ENCODE results near the gene NGEF. TPM values are rescaled to one million over a fixed set of nuclear protein-coding genes. Genes with fewer than 3 reads are reported as not detected.

The NGEF gene
- polyA plus RNA-seq, 3 donors, result not detected

DNA sequence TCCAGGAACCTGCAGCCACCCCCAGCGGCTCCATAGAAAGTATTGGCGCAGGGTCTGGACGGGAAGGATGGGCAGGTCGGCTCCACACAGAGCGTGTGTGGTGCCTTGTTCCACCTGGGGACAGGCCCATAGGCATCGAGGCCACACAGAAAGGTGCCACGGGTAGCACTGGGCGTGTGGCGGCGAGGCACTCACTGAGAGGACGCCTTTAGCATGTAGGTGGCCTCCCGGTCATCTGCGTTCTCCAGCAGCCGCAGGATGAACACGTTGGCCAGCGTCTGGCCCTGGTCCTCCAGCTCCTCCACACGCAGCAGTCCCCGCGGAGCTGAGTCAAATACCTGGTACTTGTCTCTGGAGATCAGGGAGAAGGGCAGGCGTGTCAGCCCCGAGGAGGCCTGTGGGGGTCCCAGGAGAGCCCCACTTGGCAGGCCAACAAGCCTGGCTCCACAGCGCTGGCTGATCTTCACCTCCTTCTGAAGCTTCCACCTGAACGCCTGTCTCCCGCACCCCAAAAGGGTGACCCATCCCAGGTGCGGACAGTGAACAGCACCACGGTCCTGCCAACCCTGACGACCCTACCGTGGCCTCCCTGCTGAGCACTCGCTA, 129.8 kb downstream of the NGEF start:
- H3K27me3 Mint-ChIP-seq (ENCODE audit: low read depth in 3 of 3), result peaks cover 4 to 14% (median 5%) of the 10 kb centered on the region in 3 donors
- H3K4me1 ChIP-seq (ENCODE audit: control insufficient read depth in 1 of 2, insufficient read depth in 2 of 2, low read length in 2 of 2), result no peaks in the 10 kb centered on the region
- H3K36me3 Mint-ChIP-seq, result no peaks in the 10 kb centered on the region
- H3K27ac ChIP-seq (ENCODE audit: low read depth in 1 of 2, low read length in 2 of 2), result no peak overlapping the region
- H3K4me3 ChIP-seq (replicated peaks in 1 of 3; ENCODE audit: low read depth in 2 of 3, low read length in 3 of 3), result no peak overlapping the region
- H3K4me1 Mint-ChIP-seq, result no peaks in the 10 kb centered on the region
- WGBS (ENCODE audit: insufficient coverage), result 96% methylated on average over 29 of the region's 29 CpGs
- H2AFZ ChIP-seq (ENCODE audit: insufficient read depth, low read depth, low read length, poor library complexity, severe bottlenecking), result no peak overlapping the region
- no peak overlapping the region for H3K27ac Mint-ChIP-seq
- intact Hi-C loops (cut with micrococcal nuclease), result no loop called here
- DNase-seq, result no peak
- H3K36me3 ChIP-seq (replicated peaks in 1 of 2; ENCODE audit: control insufficient read depth in 1 of 2, insufficient read depth in 2 of 2, low read length in 2 of 2), result no peaks in the 10 kb centered on the region
- no peaks in the 10 kb centered on the region for H4K20me1 ChIP-seq (ENCODE audit: insufficient read depth, low read length)
- no peaks in the 10 kb centered on the region for H3K79me2 ChIP-seq (ENCODE audit: insufficient read depth, low read length)
- H3K9ac ChIP-seq (ENCODE audit: insufficient read depth, low read length, poor library complexity, severe bottlenecking), result no peak overlapping the region
- H3K4me3 Mint-ChIP-seq, result no peak overlapping the region
- TF ChIP-seq, protein P1, sequence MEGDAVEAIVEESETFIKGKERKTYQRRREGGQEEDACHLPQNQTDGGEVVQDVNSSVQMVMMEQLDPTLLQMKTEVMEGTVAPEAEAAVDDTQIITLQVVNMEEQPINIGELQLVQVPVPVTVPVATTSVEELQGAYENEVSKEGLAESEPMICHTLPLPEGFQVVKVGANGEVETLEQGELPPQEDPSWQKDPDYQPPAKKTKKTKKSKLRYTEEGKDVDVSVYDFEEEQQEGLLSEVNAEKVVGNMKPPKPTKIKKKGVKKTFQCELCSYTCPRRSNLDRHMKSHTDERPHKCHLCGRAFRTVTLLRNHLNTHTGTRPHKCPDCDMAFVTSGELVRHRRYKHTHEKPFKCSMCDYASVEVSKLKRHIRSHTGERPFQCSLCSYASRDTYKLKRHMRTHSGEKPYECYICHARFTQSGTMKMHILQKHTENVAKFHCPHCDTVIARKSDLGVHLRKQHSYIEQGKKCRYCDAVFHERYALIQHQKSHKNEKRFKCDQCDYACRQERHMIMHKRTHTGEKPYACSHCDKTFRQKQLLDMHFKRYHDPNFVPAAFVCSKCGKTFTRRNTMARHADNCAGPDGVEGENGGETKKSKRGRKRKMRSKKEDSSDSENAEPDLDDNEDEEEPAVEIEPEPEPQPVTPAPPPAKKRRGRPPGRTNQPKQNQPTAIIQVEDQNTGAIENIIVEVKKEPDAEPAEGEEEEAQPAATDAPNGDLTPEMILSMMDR (IDR thresholded peaks at IDR 0.05), result no peak
- H3K27me3 ChIP-seq (ENCODE audit: control insufficient read depth in 2 of 2, insufficient read depth in 2 of 2, low read length in 2 of 2), result no peaks in the 10 kb centered on the region
- H3K9me3 ChIP-seq (replicated peaks in 1 of 2; ENCODE audit: control insufficient read depth in 1 of 2, insufficient read depth in 1 of 2, low read length in 2 of 2), result no peaks in the 10 kb centered on the region
- peaks cover 0 to 3% (median 0%) of the 10 kb centered on the region in 7 donors for H3K9me3 Mint-ChIP-seq
- H3K4me2 ChIP-seq (replicated peaks; ENCODE audit: extremely low read depth, low read length, poor library complexity, severe bottlenecking), result no peak overlapping the region

DNA sequence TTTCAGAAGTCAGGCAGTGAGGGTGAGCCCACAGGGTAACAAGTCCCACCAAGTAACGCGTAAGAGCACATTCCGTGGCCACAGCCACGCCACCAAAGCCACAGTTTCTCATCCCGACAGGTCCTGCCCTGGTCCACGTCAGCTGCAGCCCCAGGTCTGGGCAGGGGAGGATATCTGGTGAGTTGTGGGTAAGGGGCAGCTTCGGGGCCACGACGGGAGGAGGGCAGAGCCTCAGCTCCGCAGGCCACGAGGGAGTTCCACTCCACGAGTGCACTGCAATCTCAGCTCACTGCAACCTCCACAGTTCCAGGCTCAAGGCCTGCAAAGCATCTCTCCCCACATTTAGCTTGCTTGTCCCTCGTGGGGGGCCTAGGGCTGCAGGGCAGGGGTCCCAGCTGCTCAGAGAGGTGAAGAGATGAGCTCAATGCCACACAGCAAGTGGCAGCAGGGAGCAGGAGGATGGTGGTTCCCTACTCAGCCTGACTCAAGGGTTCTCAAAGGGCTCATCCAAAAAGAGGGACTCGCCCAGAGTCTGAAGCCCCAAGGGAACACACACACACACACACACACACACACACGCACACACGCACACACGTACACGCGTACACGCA, 130.4 kb downstream of the NGEF start:
- no peaks in the 10 kb centered on the region for H3K36me3 Mint-ChIP-seq
- H4K20me1 ChIP-seq (ENCODE audit: insufficient read depth, low read length), result no peaks in the 10 kb centered on the region
- peaks cover 0 to 3% of the 10 kb centered on the region in 2 donors for H3K27me3 ChIP-seq (ENCODE audit: control insufficient read depth in 2 of 2, insufficient read depth in 2 of 2, low read length in 2 of 2)
- no peak overlapping the region for H3K27ac ChIP-seq (ENCODE audit: low read depth in 1 of 2, low read length in 2 of 2)
- no peaks in the 10 kb centered on the region for H3K79me2 ChIP-seq (ENCODE audit: insufficient read depth, low read length)
- H3K9me3 ChIP-seq (replicated peaks in 1 of 2; ENCODE audit: control insufficient read depth in 1 of 2, insufficient read depth in 1 of 2, low read length in 2 of 2), result no peaks in the 10 kb centered on the region
- peaks cover 0 to 1% (median 0%) of the 10 kb centered on the region in 7 donors for H3K9me3 Mint-ChIP-seq
- intact Hi-C loops (cut with micrococcal nuclease), result no loop called here
- no peak overlapping the region for H3K4me2 ChIP-seq (replicated peaks; ENCODE audit: extremely low read depth, low read length, poor library complexity, severe bottlenecking)
- H3K27ac Mint-ChIP-seq, result no peak overlapping the region
- H3K4me1 Mint-ChIP-seq, result no peaks in the 10 kb centered on the region
- no peak overlapping the region for H3K4me3 ChIP-seq (replicated peaks in 1 of 3; ENCODE audit: low read depth in 2 of 3, low read length in 3 of 3)
- no peaks in the 10 kb centered on the region for H3K36me3 ChIP-seq (replicated peaks in 1 of 2; ENCODE audit: control insufficient read depth in 1 of 2, insufficient read depth in 2 of 2, low read length in 2 of 2)
- WGBS (ENCODE audit: insufficient coverage), result 96% methylated on average over 16 of the region's 20 CpGs
- H2AFZ ChIP-seq (ENCODE audit: insufficient read depth, low read depth, low read length, poor library complexity, severe bottlenecking), result no peak overlapping the region
- H3K4me3 Mint-ChIP-seq, result no peak overlapping the region
- H3K27me3 Mint-ChIP-seq (ENCODE audit: low read depth in 3 of 3), result peaks cover 9 to 18% (median 12%) of the 10 kb centered on the region in 3 donors
- H3K9ac ChIP-seq (ENCODE audit: insufficient read depth, low read length, poor library complexity, severe bottlenecking), result no peak overlapping the region
- no peaks in the 10 kb centered on the region for H3K4me1 ChIP-seq (ENCODE audit: control insufficient read depth in 1 of 2, insufficient read depth in 2 of 2, low read length in 2 of 2)
- TF ChIP-seq, protein P1 (IDR thresholded peaks at IDR 0.05), result no peak
- no peak for DNase-seq

Data from CD14-positive monocyte (primary cell).